ENCODE data around the gene PALB2.

Gene PALB2

GRCh38 chr16:23581764-23582163 lies 59.3 kb downstream of the PALB2 start:
- peaks cover 50% of the 10 kb centered on the region for H3K36me3 Mint-ChIP-seq (ENCODE audit: low read depth)
- no peak overlapping the region for H3K27ac Mint-ChIP-seq
- H3K4me1 Mint-ChIP-seq, result no peaks in the 10 kb centered on the region
- TF ChIP-seq CTCF (IDR thresholded peaks at IDR 0.05; ENCODE audit: unreplicated experiment in 3 of 3), result no peak
- H3K27me3 Mint-ChIP-seq (ENCODE audit: low read depth), result no peaks in the 10 kb centered on the region
- H3K9me3 Mint-ChIP-seq, result no peaks in the 10 kb centered on the region
- H3K4me3 Mint-ChIP-seq, result no peak overlapping the region

DNA sequence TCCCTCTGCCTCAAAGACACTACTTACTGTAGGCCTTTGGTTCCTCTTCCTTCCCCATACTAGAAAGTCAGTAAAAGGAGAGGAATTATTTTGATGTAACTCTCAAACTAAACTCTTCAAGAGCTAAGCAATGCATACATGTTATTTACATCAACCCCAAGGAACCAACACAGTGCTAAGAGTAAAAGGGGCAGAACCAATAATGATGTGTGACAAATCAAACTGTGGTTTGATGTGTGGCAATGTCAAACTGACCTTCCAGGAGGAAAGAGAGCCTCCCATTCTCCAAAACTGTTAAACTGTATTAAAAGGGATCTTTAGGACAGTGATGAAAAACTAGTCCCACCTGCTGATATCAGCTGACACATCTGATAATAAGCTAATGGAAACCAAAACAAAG lies 60.7 kb downstream of the PALB2 start:
- Mint-ChIP-seq H3K9me3 (no peaks in the 10 kb centered on the region), H3K27me3 (ENCODE audit: low read depth) (no peaks in the 10 kb centered on the region), H3K36me3 (ENCODE audit: low read depth) (peaks cover 50% of the 10 kb centered on the region), H3K4me1 (no peaks in the 10 kb centered on the region), H3K27ac (no peak overlapping the region), H3K4me3 (no peak overlapping the region)
- no peak for TF ChIP-seq CTCF (IDR thresholded peaks at IDR 0.05; ENCODE audit: unreplicated experiment in 3 of 3)

DNA sequence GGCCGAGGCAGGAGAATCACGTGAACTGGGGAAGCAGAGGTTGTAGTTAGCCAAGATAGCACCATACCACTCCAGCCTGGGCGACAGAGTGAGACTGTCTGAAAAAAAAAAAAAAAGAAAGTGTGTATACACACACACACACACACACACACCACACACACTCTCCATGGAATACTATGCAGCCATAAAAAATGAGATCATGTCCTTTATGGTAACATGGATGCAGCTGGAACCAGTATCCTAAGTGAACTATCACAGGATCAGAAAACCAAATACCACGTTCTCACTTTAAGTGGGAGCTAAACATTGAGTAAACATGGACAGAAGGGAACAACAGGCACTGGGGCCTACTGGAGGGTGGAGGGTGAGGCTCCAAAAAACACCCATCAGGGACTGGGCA lies 61.7 kb downstream of the PALB2 start:
- Mint-ChIP-seq H3K4me3 (no peak overlapping the region), H3K4me1 (no peaks in the 10 kb centered on the region), H3K36me3 (ENCODE audit: low read depth) (peaks cover 50% of the 10 kb centered on the region), H3K9me3 (no peaks in the 10 kb centered on the region), H3K27ac (no peak overlapping the region), H3K27me3 (ENCODE audit: low read depth) (no peaks in the 10 kb centered on the region)
- TF ChIP-seq CTCF (IDR thresholded peaks at IDR 0.05; ENCODE audit: unreplicated experiment in 3 of 3), result no peak

DNA sequence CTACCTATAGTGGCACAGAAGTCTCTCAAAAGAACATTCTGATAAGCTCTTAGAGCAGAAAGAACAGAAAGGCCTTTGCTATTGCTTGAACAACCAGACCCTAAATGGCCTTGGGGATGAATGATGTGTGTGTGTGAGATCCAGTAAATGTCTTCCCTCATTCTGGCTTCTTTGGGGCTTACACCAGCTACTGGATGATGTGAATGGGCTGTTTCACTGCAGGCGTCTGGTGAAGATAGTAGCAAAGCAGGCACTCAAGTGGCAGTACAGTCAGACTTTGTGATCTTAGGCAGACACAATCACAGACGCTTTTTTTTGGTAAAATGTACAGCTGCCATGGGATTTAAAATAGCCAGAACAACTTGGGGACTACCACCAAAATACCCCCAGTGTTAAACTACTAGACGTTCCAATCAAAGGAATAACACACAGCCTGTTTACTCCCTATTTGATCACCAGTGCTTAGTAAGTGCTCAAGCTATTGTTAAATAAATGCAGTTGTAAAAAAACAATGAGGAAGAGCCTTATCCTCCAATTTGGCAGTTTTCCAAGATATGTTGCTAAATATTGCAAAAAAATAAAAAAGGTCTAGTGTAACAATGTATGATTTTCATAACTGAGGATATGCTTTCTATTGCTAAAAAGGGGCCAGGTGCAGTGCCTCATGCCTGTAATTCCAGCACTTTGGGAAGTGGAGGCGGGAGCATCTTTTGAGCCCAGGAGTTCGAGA lies 62.8 kb downstream of the PALB2 start:
- no peak for TF ChIP-seq CTCF (IDR thresholded peaks at IDR 0.05; ENCODE audit: unreplicated experiment in 3 of 3)
- H3K4me3 Mint-ChIP-seq, result no peak overlapping the region
- H3K4me1 Mint-ChIP-seq, result no peaks in the 10 kb centered on the region
- H3K27me3 Mint-ChIP-seq (ENCODE audit: low read depth), result no peaks in the 10 kb centered on the region
- no peak overlapping the region for H3K27ac Mint-ChIP-seq
- H3K9me3 Mint-ChIP-seq, result no peaks in the 10 kb centered on the region
- H3K36me3 Mint-ChIP-seq (ENCODE audit: low read depth), result peaks cover 56% of the 10 kb centered on the region

GRCh38 chr16:23577493-23577892 lies 63.6 kb downstream of the PALB2 start:
- H3K4me3 Mint-ChIP-seq, result no peak overlapping the region
- peaks cover 58% of the 10 kb centered on the region for H3K36me3 Mint-ChIP-seq (ENCODE audit: low read depth)
- H3K27me3 Mint-ChIP-seq (ENCODE audit: low read depth), result no peaks in the 10 kb centered on the region
- H3K4me1 Mint-ChIP-seq, result no peaks in the 10 kb centered on the region
- TF ChIP-seq CTCF (IDR thresholded peaks at IDR 0.05; ENCODE audit: unreplicated experiment in 3 of 3), result no peak
- H3K27ac Mint-ChIP-seq, result no peak overlapping the region
- H3K9me3 Mint-ChIP-seq, result no peaks in the 10 kb centered on the region

- Mint-ChIP-seq H3K4me3 (no peak overlapping the region), H3K9me3 (no peaks in the 10 kb centered on the region), H3K27ac (no peak overlapping the region), H3K36me3 (ENCODE audit: low read depth) (peaks cover 66% of the 10 kb centered on the region), H3K27me3 (ENCODE audit: low read depth) (no peaks in the 10 kb centered on the region), H3K4me1 (no peaks in the 10 kb centered on the region)
- TF ChIP-seq CTCF (IDR thresholded peaks at IDR 0.05; ENCODE audit: unreplicated experiment in 3 of 3), result no peak
These were observed 65.3 kb downstream of the PALB2 start for GRCh38 chr16:23575834-23576233.
